ENCODE results near the gene HIGD1C.
"Not testable (repeated sequence)": the region's sequence is repeated elsewhere in the genome, so short reads cannot be mapped to it uniquely, and the experiment has no call there.

The HIGD1C gene

GRCh38 chr12:50952510-50952909 is at the start of gene HIGD1C:
HIGD1C (plus strand) TSS chr12:50952544; CDS start chr12:50953999, 1,455 bp downstream.
- DNase-seq (ENCODE audit: extremely low read depth, low read depth): no peak

DNA sequence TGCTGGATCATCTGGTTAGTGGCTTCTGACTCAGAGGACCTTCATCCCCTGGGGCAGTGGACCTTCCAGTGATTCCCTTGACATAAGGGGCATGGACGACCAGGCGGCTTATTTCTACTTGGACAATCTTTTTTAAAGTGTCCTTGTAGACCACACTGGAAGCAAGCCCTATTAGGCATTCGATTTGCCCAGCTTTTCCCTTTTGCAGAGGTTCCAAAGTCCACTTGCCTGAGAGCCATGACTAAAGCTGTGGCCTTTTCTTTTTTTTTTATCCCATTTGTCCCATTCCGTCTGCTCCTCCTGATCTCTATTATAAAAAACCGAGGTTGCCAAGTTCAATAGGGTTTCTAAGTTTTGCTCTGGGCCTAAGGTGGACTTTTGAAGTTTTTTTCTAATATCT is 43.9 kb upstream of the HIGD1C start:
- not testable (repeated sequence) for DNase-seq (ENCODE audit: extremely low read depth, low read depth)

More at GRCh38 chr12:50952510-50952909, at the start of gene HIGD1C:
- TF ChIP-seq CTCF (IDR thresholded peaks at IDR 0.05; ENCODE audit: low read depth, low read length): no peak

- DNase-seq (ENCODE audit: extremely low read depth, low read depth): not testable (repeated sequence)
These were observed 40.0 kb upstream of the HIGD1C start for GRCh38 chr12:50912361-50912760.

DNA sequence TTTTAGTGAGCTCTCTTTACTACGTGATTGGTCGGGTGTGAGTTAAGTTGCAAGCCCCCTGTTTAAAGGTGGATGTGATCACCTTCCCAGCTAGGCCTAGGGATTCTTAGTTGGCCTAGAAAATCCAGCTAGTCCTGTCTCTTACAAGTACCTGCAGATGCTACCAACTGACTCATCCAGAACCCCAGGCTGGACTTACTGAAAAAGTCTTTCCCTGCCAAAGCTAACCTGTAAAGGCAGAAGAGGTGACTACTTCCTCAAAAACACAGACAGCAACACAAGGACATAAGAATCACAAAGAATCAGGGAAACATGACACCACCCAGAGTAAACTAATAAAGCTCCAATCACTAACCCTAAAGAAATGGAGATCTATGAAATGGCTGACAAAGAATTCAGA is 39.1 kb upstream of the HIGD1C start:
- TF ChIP-seq CTCF (IDR thresholded peaks at IDR 0.05; ENCODE audit: low read depth, low read length): no peak
- DNase-seq (ENCODE audit: extremely low read depth, low read depth): no peak

GRCh38 chr12:50914872-50915484 is 37.4 kb upstream of the HIGD1C start:
- no peak for TF ChIP-seq CTCF (IDR thresholded peaks at IDR 0.05; ENCODE audit: low read depth, low read length)

DNA sequence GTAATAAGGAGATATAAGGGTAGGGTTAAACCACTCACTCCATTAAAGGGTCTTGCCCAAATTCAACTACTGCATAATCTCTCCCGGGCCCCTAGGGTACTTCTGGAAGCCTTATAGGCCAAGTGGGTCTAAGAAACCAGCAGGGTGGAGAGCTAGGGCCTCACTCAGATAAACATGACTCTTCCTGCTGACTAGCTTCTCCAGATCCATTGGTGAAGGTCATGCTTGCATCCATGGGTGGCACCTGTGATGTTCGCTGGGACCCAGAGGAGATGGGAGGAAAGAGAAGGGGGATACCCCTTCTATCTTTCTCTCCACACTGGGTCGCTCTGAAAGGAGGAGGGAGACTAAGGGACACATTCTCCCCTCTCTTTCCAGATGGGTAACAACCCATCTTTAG is 36.1 kb upstream of the HIGD1C start:
- TF ChIP-seq CTCF (IDR thresholded peaks at IDR 0.05; ENCODE audit: low read depth, low read length): no peak
- DNase-seq (ENCODE audit: extremely low read depth, low read depth): no peak

More at GRCh38 chr12:50914872-50915484, 37.4 kb upstream of the HIGD1C start:
- no peak for DNase-seq (ENCODE audit: extremely low read depth, low read depth)

- DNase-seq (ENCODE audit: extremely low read depth, low read depth): no peak
- TF ChIP-seq CTCF (IDR thresholded peaks at IDR 0.05; ENCODE audit: low read depth, low read length): no peak
These were observed 33.6 kb upstream of the HIGD1C start for GRCh38 chr12:50918584-50919316.

DNA sequence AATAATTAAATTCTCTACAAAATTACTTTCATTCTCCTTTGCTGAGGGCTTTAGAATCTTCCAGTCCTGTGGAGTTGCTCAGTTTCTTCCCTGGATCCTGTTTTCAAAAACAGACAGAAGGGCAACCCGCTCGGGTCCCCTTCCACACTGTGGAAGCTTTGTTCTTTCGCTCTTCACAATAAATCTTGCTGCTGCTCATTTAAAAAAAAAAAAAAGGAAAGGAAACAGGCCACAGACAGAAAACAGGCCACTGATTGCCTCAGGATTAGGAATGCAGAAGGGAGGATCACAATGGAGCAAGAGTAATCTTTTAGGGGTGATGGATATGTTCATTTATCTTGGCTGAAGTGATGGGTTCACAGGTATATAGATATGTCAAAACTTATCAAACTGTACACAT is 29.5 kb upstream of the HIGD1C start:
- no peak for TF ChIP-seq CTCF (IDR thresholded peaks at IDR 0.05; ENCODE audit: low read depth, low read length)
- no peak for DNase-seq (ENCODE audit: extremely low read depth, low read depth)

Measured in AG09319 (cell line).